ENCODE measurements around the gene NDUFV3.

DNA sequence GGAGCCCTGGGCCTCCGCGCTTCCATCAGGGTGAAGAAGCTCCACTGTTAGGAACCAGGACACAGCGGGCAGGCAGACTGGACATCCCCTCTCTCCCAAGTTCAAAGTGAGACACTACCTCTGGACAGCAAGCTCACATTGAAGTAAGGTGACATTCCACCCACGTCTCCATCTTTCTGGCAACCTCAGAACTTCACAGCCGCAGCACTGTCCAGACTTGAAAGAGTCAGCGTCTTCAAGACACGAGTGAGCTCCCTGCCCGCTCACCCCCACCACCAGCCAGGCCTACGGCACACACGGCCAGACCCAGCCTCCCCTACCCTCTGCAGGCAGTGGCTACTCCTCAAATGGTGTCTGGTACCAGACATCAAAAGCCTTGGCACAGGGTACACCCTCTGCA is 24.9 kb upstream of the NDUFV3 start:
- TF ChIP-seq CTCF (conservative IDR thresholded peaks at IDR 0.05; ENCODE audit: low read length) (no peak), EZH2phosphoT487 (IDR thresholded peaks at IDR 0.05; ENCODE audit: borderline replicate concordance, low read depth, low read length) (no peak)
